Sigmoid colon (tissue), 7 donors: ENCODE measurements around the gene HIVEP3. TPM values are rescaled to one million over a fixed set of nuclear protein-coding genes. Genes with fewer than 3 reads are reported as not detected.

ENCODE experiments used
- DNase-seq: peaks from one replicate; pipeline ENCODE4 v3.0.0-alpha.2; 2019
- H3K27ac ChIP-seq, 4 donors: fragments of 200-600 bp; sonication (generic); one replicate each; pipeline ENCODE4 v1.5.1; 2016 to 2019; ENCODE audit warnings: mild to moderate bottlenecking in 1 of 4
- H3K27me3 ChIP-seq, 3 donors: fragments of 200-600 bp; sonication (generic); one replicate each; pipeline ENCODE4 v1.5.1; 2019; ENCODE audit warnings: mild to moderate bottlenecking in 1 of 3
- H3K36me3 ChIP-seq, 4 donors: fragments of 200-600 bp; sonication (generic); one replicate each; pipeline ENCODE4 v1.5.1; 2016 to 2019
- H3K4me1 ChIP-seq, 4 donors: fragments of 200-600 bp; sonication (generic); one replicate each; pipeline ENCODE4 v1.5.1; 2017 to 2019
- H3K4me3 ChIP-seq, 4 donors: fragments of 200-600 bp; sonication (generic); one replicate each; pipeline ENCODE4 v1.5.1; 2017 to 2019; ENCODE audit warnings: mild to moderate bottlenecking in 2 of 4, moderate library complexity in 1 of 4
- H3K9me3 ChIP-seq, 4 donors: fragments of 200-600 bp in 3 of 4; sonication (generic) in 3 of 4; one replicate each; pipeline versions ENCODE4 v1.5.1 to v1.6.1; 2013 to 2019
- CTCF ChIP-seq, 4 experiments: fragments of 450-650 bp in 3 of 4; fragments of 200-600 bp in 1 of 4; IDR thresholded peaks; one replicate each; pipeline ENCODE4 v1.5.1; 2016 to 2019; ENCODE audit warnings: antibody characterized with exemption in 4 of 4, mild to moderate bottlenecking in 3 of 4, moderate library complexity in 2 of 4
- EP300 ChIP-seq, 4 donors: sonication (generic); formaldehyde crosslinking; IDR thresholded peaks; one replicate each; pipeline ENCODE4 v1.6.1; 2017; ENCODE audit warnings: antibody characterized with exemption in 4 of 4
- POLR2A ChIP-seq, 2 donors: fragments of 450-650 bp; IDR thresholded peaks; one replicate each; pipeline ENCODE4 v1.6.1; 2016; ENCODE audit warnings: antibody characterized with exemption in 2 of 2, mild to moderate bottlenecking in 2 of 2, moderate library complexity in 2 of 2
- POLR2AphosphoS5 ChIP-seq, 4 donors: sonication (generic); formaldehyde crosslinking; IDR thresholded peaks; one replicate each; pipeline ENCODE4 v1.6.1; 2017; ENCODE audit warnings: antibody characterized with exemption in 4 of 4
- WGBS, 2 donors: extraction: QIAGEN DNeasy Blood & Tissue Kit; methylation state at CpG; one replicate each; pipeline ENCODE4 v1.1.7; 2013; 5-methylcytosine and 5-hydroxymethylcytosine counted together
- intact Hi-C: fragments of 100-400 bp; cut with DNase I; formaldehyde crosslinking; loops from one replicate; pipeline ENCODE4 v1.15.1; 2023
- polyA plus RNA-seq, 3 donors: library from polyadenylated mRNA; stranded (reverse); fragments of 200-250 nt; gene quantifications; one replicate each; pipeline ENCODE4 v1.2.3, GENCODE V29; 2013
- total RNA-seq, 4 donors: library from RNA; depleted of rRNA; stranded (reverse); fragments of >200 nt; gene quantifications; one replicate each; pipeline ENCODE4 v1.1.0, GENCODE V29; 2016
- donor health status: healthy with polysubstance abuse.
- donor health status: Bipolar disorder and iron deficiency.
- donor health status: healthy.

HIVEP3 gene
- total and polyA plus RNA-seq, 7 donors = 1.4 to 7.8 (median 3.2) TPM

- no peaks in the 10 kb centered on the region for H3K9me3 ChIP-seq
- no peak overlapping the region for H3K4me3 ChIP-seq
- WGBS, 2 donors = 61 to 83% methylated on average over 3 of the region's 3 CpGs
- TF ChIP-seq POLR2AphosphoS5 (IDR thresholded peaks at IDR 0.05) (no peak), CTCF (IDR thresholded peaks at IDR 0.05) (no peak), POLR2A (IDR thresholded peaks at IDR 0.05) (no peak), EP300 (IDR thresholded peaks at IDR 0.05) (no peak)
- intact Hi-C loops = loop anchor here (10.0 kb wide), 1 partner anchor 1393 kb away; no protein-coding TSS in a partner anchor
- no peaks in the 10 kb centered on the region for H3K27me3 ChIP-seq
- H3K27ac ChIP-seq = no peak overlapping the region
- no peak for DNase-seq
- no peaks in the 10 kb centered on the region for H3K36me3 ChIP-seq
- H3K4me1 ChIP-seq = no peaks in the 10 kb centered on the region
Observed at GRCh38 chr1:41901551-41901950, 17.2 kb downstream of the HIVEP3 start.

GRCh38 chr1:41900603-41901444 is 17.9 kb downstream of the HIVEP3 start:
- no peaks in the 10 kb centered on the region for H3K27me3 ChIP-seq
- TF ChIP-seq POLR2AphosphoS5 (IDR thresholded peaks at IDR 0.05) (no peak), CTCF (IDR thresholded peaks at IDR 0.05) (no peak), EP300 (IDR thresholded peaks at IDR 0.05) (no peak), POLR2A (IDR thresholded peaks at IDR 0.05) (no peak)
- H3K27ac ChIP-seq = no peak overlapping the region
- intact Hi-C loops = loop anchor here (10.0 kb wide), 1 partner anchor 1394 kb away; no protein-coding TSS in a partner anchor
- no peak for DNase-seq
- 75 to 79% methylated on average over 9 of the region's 9 CpGs for WGBS, 2 donors
- no peaks in the 10 kb centered on the region for H3K36me3 ChIP-seq
- no peaks in the 10 kb centered on the region for H3K4me1 ChIP-seq
- no peak overlapping the region for H3K4me3 ChIP-seq
- no peaks in the 10 kb centered on the region for H3K9me3 ChIP-seq

GRCh38 chr1:41898191-41898713 is 20.5 kb downstream of the HIVEP3 start:
- Histone ChIP-seq H3K4me3 (no peak overlapping the region), H3K27ac (no peak overlapping the region), H3K4me1 (peaks cover 0 to 11% (median 3%) of the 10 kb centered on the region in 4 donors), H3K36me3 (no peaks in the 10 kb centered on the region), H3K9me3 (no peaks in the 10 kb centered on the region), H3K27me3 (no peaks in the 10 kb centered on the region)
- no peak for TF ChIP-seq EP300 (IDR thresholded peaks at IDR 0.05)
- TF ChIP-seq CTCF (IDR thresholded peaks at IDR 0.05) = no peak
- TF ChIP-seq POLR2AphosphoS5 (IDR thresholded peaks at IDR 0.05) = no peak
- intact Hi-C loops = no loop called here
- WGBS, 2 donors = 48 to 72% methylated on average over 6 of the region's 6 CpGs
- DNase-seq = no peak

GRCh38 chr1:41895552-41895951 is 23.2 kb downstream of the HIVEP3 start:
- Histone ChIP-seq H3K9me3 (no peaks in the 10 kb centered on the region), H3K4me3 (no peak overlapping the region), H3K36me3 (no peaks in the 10 kb centered on the region), H3K27me3 (no peaks in the 10 kb centered on the region), H3K27ac (no peak overlapping the region), H3K4me1 (peaks cover 0 to 22% (median 14%) of the 10 kb centered on the region in 4 donors)
- WGBS, 2 donors = 65 to 91% methylated on average over 4 of the region's 4 CpGs
- intact Hi-C loops = no loop called here
- no peak for DNase-seq
- TF ChIP-seq POLR2AphosphoS5 (IDR thresholded peaks at IDR 0.05) (no peak), POLR2A (IDR thresholded peaks at IDR 0.05) (no peak), CTCF (IDR thresholded peaks at IDR 0.05) (no peak), EP300 (IDR thresholded peaks at IDR 0.05) (no peak)
